Retinal pigment epithelial cell (primary cell): ENCODE measurements around the gene ABCG1.

Experiments used
- DNase-seq: peaks from one replicate; pipeline ENCODE4 v3.0.0-alpha.2; 2010; ENCODE audit warnings: low read depth
- H3K4me3 ChIP-seq: 2 replicates; pipeline ENCODE4 v1.5.1; 2011; ENCODE audit warnings: mild to moderate bottlenecking, low read length, control low read depth, moderate library complexity
- CTCF ChIP-seq: conservative IDR thresholded peaks from 2 replicates; pipeline ENCODE4 v1.5.1; 2011; ENCODE audit warnings: low read depth, low read length, control low read depth, inconsistent platforms

The ABCG1 gene

GRCh38 chr21:42343101-42343500 is 124.2 kb downstream of the ABCG1 start:
- no peak for DNase-seq
- TF ChIP-seq CTCF: no peak

GRCh38 chr21:42343556-42343955 is 124.6 kb downstream of the ABCG1 start:
- TF ChIP-seq CTCF: no peak
- DNase-seq: no peak
- no peak overlapping the region for H3K4me3 ChIP-seq

More at GRCh38 chr21:42343101-42343500, 124.2 kb downstream of the ABCG1 start:
- H3K4me3 ChIP-seq: no peak overlapping the region

GRCh38 chr21:42343963-42344510 is 125.1 kb downstream of the ABCG1 start:
- H3K4me3 ChIP-seq: no peak overlapping the region
- no peak for TF ChIP-seq CTCF
- DNase-seq: no peak

GRCh38 chr21:42344631-42345030 is 125.7 kb downstream of the ABCG1 start:
- TF ChIP-seq CTCF: no peak
- DNase-seq: no peak
- no peak overlapping the region for H3K4me3 ChIP-seq

- TF ChIP-seq CTCF: no peak
- no peak overlapping the region for H3K4me3 ChIP-seq
- no peak for DNase-seq
Measured at GRCh38 chr21:42346441-42346840, 127.5 kb downstream of the ABCG1 start.
